AG10803 (cell line): ENCODE data around the gene TECPR2.

Experiments used
- DNase-seq: peaks from one replicate; pipeline ENCODE4 v3.0.0; 2010; ENCODE audit warnings: low read depth
- H3K4me3 ChIP-seq: 2 replicates; pipeline ENCODE4 v1.5.1; 2011; ENCODE audit warnings: mild to moderate bottlenecking, low read length, control low read depth
- CTCF ChIP-seq: conservative IDR thresholded peaks from 2 replicates; pipeline ENCODE4 v1.5.1; 2011; ENCODE audit warnings: mild to moderate bottlenecking, low read length, control low read depth, inconsistent platforms

The TECPR2 gene

GRCh38 chr14:102360388-102360787 lies 2.4 kb upstream of the TECPR2 start:
- no peak for TF ChIP-seq CTCF
- H3K4me3 ChIP-seq: no peak overlapping the region
- no peak for DNase-seq

- DNase-seq: peak; percentile 31
- no peak for TF ChIP-seq CTCF
- peak overlapping the region; percentile 91 for H3K4me3 ChIP-seq
These were observed 657 bp upstream of the TECPR2 start for GRCh38 chr14:102362084-102362483.

- DNase-seq: peak; percentile 35
- no peak for TF ChIP-seq CTCF
These were observed 622 bp downstream of the TECPR2 start for GRCh38 chr14:102363182-102363943.

GRCh38 chr14:102370305-102370809 lies 7.6 kb downstream of the TECPR2 start:
- TF ChIP-seq CTCF: no peak
- H3K4me3 ChIP-seq: no peak overlapping the region
- no peak for DNase-seq

More at GRCh38 chr14:102363182-102363943, 622 bp downstream of the TECPR2 start:
- H3K4me3 ChIP-seq: peak overlapping the region; percentile 80

GRCh38 chr14:102371361-102371760 lies 8.6 kb downstream of the TECPR2 start:
- no peak for DNase-seq
- H3K4me3 ChIP-seq: no peak overlapping the region
- no peak for TF ChIP-seq CTCF

- no peak overlapping the region for H3K4me3 ChIP-seq
- no peak for DNase-seq
- TF ChIP-seq CTCF: no peak
These were observed 10.4 kb downstream of the TECPR2 start for GRCh38 chr14:102373110-102373509.

- H3K4me3 ChIP-seq: no peak overlapping the region
- no peak for DNase-seq
- TF ChIP-seq CTCF: no peak
These were observed 11.5 kb downstream of the TECPR2 start for GRCh38 chr14:102374264-102374663.
